Measurements from ENCODE around the gene MORN1. TPM values are rescaled to one million over a fixed set of nuclear protein-coding genes. Genes with fewer than 3 reads are reported as not detected.

The MORN1 gene
- total and polyA plus RNA-seq, 2 experiments from 2014 or later: 4.8 to 11.1 TPM

DNA sequence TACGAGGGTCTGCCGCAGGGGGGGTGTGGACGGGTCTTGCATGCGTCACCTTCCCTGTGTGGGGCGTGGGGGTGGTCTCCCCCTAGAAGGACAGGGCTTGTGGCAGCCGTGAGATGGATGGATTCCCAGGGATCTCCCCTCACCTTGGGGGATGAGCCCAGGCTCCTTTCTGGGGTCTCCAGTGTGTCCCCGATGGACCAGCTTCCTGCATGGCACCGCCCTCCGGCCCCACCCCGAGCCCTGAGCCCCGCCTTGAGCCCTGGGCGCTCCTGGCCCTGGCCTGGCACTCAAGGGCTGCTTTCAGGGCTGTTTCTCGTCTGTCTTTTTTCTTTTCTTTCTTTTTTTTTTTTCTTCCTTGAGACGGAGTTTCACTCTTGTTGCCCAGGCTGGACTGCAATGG lies 103.7 kb downstream of the MORN1 start:
- peaks cover 98% of the 10 kb centered on the region for H3K79me2 ChIP-seq (replicated peaks; ENCODE audit: insufficient read depth)

More for the DNA sequence above, 103.7 kb downstream of the MORN1 start:
- H3F3A ChIP-seq (replicated peaks; ENCODE audit: low read depth): no peaks in the 10 kb centered on the region
- H2AFZ ChIP-seq: no peak overlapping the region
- H3K27me3 ChIP-seq (ENCODE audit: insufficient read depth): no peaks in the 10 kb centered on the region
- H3K4me3 ChIP-seq: no peak overlapping the region
- no peaks in the 10 kb centered on the region for H3K9me3 Mint-ChIP-seq
- H3K4me3 Mint-ChIP-seq: no peak overlapping the region
- peaks cover 15% of the 10 kb centered on the region for H4K20me1 ChIP-seq (replicated peaks; ENCODE audit: insufficient read depth)
- H3K36me3 Mint-ChIP-seq (ENCODE audit: low read depth): no peaks in the 10 kb centered on the region
- H3K27ac Mint-ChIP-seq: no peak overlapping the region
- TF ChIP-seq, protein P1, sequence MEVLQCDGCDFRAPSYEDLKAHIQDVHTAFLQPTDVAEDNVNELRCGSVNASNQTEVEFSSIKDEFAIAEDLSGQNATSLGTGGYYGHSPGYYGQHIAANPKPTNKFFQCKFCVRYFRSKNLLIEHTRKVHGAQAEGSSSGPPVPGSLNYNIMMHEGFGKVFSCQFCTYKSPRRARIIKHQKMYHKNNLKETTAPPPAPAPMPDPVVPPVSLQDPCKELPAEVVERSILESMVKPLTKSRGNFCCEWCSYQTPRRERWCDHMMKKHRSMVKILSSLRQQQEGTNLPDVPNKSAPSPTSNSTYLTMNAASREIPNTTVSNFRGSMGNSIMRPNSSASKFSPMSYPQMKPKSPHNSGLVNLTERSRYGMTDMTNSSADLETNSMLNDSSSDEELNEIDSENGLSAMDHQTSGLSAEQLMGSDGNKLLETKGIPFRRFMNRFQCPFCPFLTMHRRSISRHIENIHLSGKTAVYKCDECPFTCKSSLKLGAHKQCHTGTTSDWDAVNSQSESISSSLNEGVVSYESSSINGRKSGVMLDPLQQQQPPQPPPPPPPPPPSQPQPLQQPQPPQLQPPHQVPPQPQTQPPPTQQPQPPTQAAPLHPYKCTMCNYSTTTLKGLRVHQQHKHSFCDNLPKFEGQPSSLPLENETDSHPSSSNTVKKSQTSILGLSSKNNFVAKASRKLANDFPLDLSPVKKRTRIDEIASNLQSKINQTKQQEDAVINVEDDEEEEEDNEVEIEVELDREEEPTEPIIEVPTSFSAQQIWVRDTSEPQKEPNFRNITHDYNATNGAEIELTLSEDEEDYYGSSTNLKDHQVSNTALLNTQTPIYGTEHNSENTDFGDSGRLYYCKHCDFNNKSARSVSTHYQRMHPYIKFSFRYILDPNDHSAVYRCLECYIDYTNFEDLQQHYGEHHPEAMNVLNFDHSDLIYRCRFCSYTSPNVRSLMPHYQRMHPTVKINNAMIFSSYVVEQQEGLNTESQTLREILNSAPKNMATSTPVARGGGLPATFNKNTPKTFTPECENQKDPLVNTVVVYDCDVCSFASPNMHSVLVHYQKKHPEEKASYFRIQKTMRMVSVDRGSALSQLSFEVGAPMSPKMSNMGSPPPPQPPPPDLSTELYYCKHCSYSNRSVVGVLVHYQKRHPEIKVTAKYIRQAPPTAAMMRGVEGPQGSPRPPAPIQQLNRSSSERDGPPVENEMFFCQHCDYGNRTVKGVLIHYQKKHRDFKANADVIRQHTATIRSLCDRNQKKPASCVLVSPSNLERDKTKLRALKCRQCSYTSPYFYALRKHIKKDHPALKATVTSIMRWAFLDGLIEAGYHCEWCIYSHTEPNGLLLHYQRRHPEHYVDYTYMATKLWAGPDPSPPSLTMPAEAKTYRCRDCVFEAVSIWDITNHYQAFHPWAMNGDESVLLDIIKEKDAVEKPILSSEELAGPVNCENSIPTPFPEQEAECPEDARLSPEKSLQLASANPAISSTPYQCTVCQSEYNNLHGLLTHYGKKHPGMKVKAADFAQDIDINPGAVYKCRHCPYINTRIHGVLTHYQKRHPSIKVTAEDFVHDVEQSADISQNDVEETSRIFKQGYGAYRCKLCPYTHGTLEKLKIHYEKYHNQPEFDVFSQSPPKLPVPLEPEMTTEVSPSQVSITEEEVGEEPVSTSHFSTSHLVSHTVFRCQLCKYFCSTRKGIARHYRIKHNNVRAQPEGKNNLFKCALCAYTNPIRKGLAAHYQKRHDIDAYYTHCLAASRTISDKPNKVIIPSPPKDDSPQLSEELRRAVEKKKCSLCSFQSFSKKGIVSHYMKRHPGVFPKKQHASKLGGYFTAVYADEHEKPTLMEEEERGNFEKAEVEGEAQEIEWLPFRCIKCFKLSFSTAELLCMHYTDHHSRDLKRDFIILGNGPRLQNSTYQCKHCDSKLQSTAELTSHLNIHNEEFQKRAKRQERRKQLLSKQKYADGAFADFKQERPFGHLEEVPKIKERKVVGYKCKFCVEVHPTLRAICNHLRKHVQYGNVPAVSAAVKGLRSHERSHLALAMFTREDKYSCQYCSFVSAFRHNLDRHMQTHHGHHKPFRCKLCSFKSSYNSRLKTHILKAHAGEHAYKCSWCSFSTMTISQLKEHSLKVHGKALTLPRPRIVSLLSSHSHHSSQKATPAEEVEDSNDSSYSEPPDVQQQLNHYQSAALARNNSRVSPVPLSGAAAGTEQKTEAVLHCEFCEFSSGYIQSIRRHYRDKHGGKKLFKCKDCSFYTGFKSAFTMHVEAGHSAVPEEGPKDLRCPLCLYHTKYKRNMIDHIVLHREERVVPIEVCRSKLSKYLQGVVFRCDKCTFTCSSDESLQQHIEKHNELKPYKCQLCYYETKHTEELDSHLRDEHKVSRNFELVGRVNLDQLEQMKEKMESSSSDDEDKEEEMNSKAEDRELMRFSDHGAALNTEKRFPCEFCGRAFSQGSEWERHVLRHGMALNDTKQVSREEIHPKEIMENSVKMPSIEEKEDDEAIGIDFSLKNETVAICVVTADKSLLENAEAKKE (CRISPR knock-in tag; IDR thresholded peaks at IDR 0.05): no peak
- TF ChIP-seq EZH2phosphoT487 (IDR thresholded peaks at IDR 0.05; ENCODE audit: unreplicated experiment): no peak
- TF ChIP-seq EZH2 (IDR thresholded peaks at IDR 0.05; ENCODE audit: low read depth, unreplicated experiment): no peak
- no peak for TF ChIP-seq POLR2AphosphoS5 (IDR thresholded peaks at IDR 0.05; ENCODE audit: low read depth)
- TF ChIP-seq, protein P2, sequence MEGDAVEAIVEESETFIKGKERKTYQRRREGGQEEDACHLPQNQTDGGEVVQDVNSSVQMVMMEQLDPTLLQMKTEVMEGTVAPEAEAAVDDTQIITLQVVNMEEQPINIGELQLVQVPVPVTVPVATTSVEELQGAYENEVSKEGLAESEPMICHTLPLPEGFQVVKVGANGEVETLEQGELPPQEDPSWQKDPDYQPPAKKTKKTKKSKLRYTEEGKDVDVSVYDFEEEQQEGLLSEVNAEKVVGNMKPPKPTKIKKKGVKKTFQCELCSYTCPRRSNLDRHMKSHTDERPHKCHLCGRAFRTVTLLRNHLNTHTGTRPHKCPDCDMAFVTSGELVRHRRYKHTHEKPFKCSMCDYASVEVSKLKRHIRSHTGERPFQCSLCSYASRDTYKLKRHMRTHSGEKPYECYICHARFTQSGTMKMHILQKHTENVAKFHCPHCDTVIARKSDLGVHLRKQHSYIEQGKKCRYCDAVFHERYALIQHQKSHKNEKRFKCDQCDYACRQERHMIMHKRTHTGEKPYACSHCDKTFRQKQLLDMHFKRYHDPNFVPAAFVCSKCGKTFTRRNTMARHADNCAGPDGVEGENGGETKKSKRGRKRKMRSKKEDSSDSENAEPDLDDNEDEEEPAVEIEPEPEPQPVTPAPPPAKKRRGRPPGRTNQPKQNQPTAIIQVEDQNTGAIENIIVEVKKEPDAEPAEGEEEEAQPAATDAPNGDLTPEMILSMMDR (conservative IDR thresholded peaks at IDR 0.05; ENCODE audit: low read depth in 2 of 2): no peak
- no peak for TF ChIP-seq NANOG (IDR thresholded peaks at IDR 0.05; ENCODE audit: borderline replicate concordance)
- H3K27ac ChIP-seq (ENCODE audit: low read depth): no peak overlapping the region
- H3K36me3 ChIP-seq (ENCODE audit: insufficient read depth): no peaks in the 10 kb centered on the region
- peaks cover 48% of the 10 kb centered on the region for H3K4me1 Mint-ChIP-seq
- ATAC-seq (no peak), DNase-seq (ENCODE audit: low spot score) (no peak)
- H3K9me2 ChIP-seq (ENCODE audit: insufficient read depth): no peaks in the 10 kb centered on the region
- H3K27me3 Mint-ChIP-seq (ENCODE audit: insufficient read depth, low read depth, poor library complexity): peaks cover 37% of the 10 kb centered on the region
- H3K4me1 ChIP-seq (ENCODE audit: insufficient read depth): peaks cover 20% of the 10 kb centered on the region
- no peak overlapping the region for H3K4me2 ChIP-seq

Data from GM23338 (cell line).